ENCODE measurements around the gene BTBD9. TPM values are rescaled to one million over a fixed set of nuclear protein-coding genes. Genes with fewer than 3 reads are reported as not detected.
A peak's percentile ranks its signal among the peaks of the same experiment; 100 is the strongest.

BTBD9 gene
- total and polyA plus RNA-seq, 9 of the 15 experiments (the other 6 are each of a cell fraction or from before 2014, with no cell fraction given) = 0.08 to 1.6 (median 0.58) TPM

GRCh38 chr6:38573801-38574395 is 65.8 kb downstream of the BTBD9 start:
- Histone ChIP-seq H2AFZ (ENCODE audit: low read depth, low read length) (peak overlapping the region; percentile 79), H3K79me2 (ENCODE audit: control insufficient read depth, insufficient read depth, low read length) (no peaks in the 10 kb centered on the region), H3K9ac (ENCODE audit: insufficient read depth in 1 of 2, low read depth in 2 of 2, low read length in 2 of 2) (no peak overlapping the region), H3K4me2 (ENCODE audit: insufficient read depth, low read length) (peak overlapping the region; percentile 38; the same call in 1 of the 2 replicates), H3K9me1 (ENCODE audit: control insufficient read depth, insufficient read depth, low read length) (no peaks in the 10 kb centered on the region), H3K36me3 (ENCODE audit: control insufficient read depth, insufficient read depth, low read length) (no peaks in the 10 kb centered on the region), H3K27me3 (ENCODE audit: control insufficient read depth in 2 of 2, insufficient read depth in 2 of 2, low read length in 2 of 2) (no peaks in the 10 kb centered on the region), H3K4me3 (no peak overlapping the region), H3K9me3 (replicated peaks; ENCODE audit: control insufficient read depth, insufficient read depth, low read depth, low read length) (no peaks in the 10 kb centered on the region), H3K4me1 (replicated peaks in 1 of 2; ENCODE audit: control insufficient read depth in 2 of 2, insufficient read depth in 2 of 2, low read length in 2 of 2) (peaks cover 0 to 36% of the 10 kb centered on the region in 2 experiments; a peak in 3 of 5 replicates), H4K20me1 (replicated peaks; ENCODE audit: control insufficient read depth, insufficient read depth, low read length) (no peaks in the 10 kb centered on the region), H3K27ac (ENCODE audit: extremely low read depth, low read depth, low read length) (peak overlapping the region; percentile 49; the same call in 2 of the 3 replicates)
- FAIRE-seq (peak; percentile 82), ATAC-seq (peak; percentile 67), DNase-seq (ENCODE audit: extremely low read depth in 1 of 4, low spot score in 3 of 4) (peak in 3 of 4 experiments; percentile 19 to 70 (median 36))
- WGBS (ENCODE audit: insufficient coverage, low coverage, missing lambda C conversion rate) = 9% methylated on average over 6 of the region's 6 CpGs
- in situ Hi-C loops (cut with MboI) = no loop called here
- ChIA-PET POLR2A (interaction anchor here (0.6 to 1.3 kb wide), 2 partner anchors 11 to 66 kb away, joined by 3 read pairs; partner anchors contain the start of gene BTBD9), CTCF (ENCODE audit: low intra/inter-chr PET ratio) (no interaction called here)
- BruUV-seq (replicated peaks) = no TSS peak
- intact Hi-C loops (cut with micrococcal nuclease) = loop anchor here (5.0 kb wide), 1 partner anchor 77 kb away; no protein-coding TSS in a partner anchor
- TF ChIP-seq BACH1 (tag; IDR thresholded peaks at IDR 0.05) (peak; percentile 90), POLR2G (IDR thresholded peaks at IDR 0.05; ENCODE audit: low read depth, low read length) (no peak), PCBP2 (IDR thresholded peaks at IDR 0.05; ENCODE audit: low read depth, low read length, poor library complexity, severe bottlenecking) (no peak), NFE2 (IDR thresholded peaks at IDR 0.05; ENCODE audit: low read depth) (peak; percentile 86), ARID3A (IDR thresholded peaks at IDR 0.05; ENCODE audit: borderline replicate concordance, low read depth, low read length) (0 out of 2 replicates have a peak, but pooled peaks have one; percentile 39), KDM1A (IDR thresholded peaks at IDR 0.05) (0 out of 4 replicates have a peak, but pooled peaks of 1 of the 2 experiments have one; percentile 8), KLF16 (IDR thresholded peaks at IDR 0.05) (0 out of 2 replicates have a peak, but pooled peaks have one; percentile 15), C11orf30 (IDR thresholded peaks at IDR 0.05; ENCODE audit: low read depth) (peak; percentile 97), DPF2 (IDR thresholded peaks at IDR 0.05) (peak; percentile 78), MNT (conservative IDR thresholded peaks at IDR 0.05) (peak in 1 of 2 experiments; percentile 8; a peak in 1 of 4 replicates), SMC3 (conservative IDR thresholded peaks at IDR 0.05; ENCODE audit: insufficient read depth, low read depth, low read length) (no peak), XRCC5 (IDR thresholded peaks at IDR 0.05; ENCODE audit: low read depth, low read length) (no peak), NFRKB (IDR thresholded peaks at IDR 0.05; ENCODE audit: low read depth) (0 out of 2 replicates have a peak, but pooled peaks have one; percentile 35), PBX2 (CRISPR knock-in tag; IDR thresholded peaks at IDR 0.05; ENCODE audit: low read depth) (no peak), PBX2 (tag; conservative IDR thresholded peaks at IDR 0.05; ENCODE audit: low read depth) (0 out of 2 replicates have a peak, but pooled peaks have one; percentile 22), NFXL1 (CRISPR knock-in tag; IDR thresholded peaks at IDR 0.05) (no peak), FUS (optimal IDR thresholded peaks at IDR 0.05; ENCODE audit: low read depth, low read length) (no peak)
